CD4-positive, alpha-beta T cell treated with Interleukin-10 for 1 hour (primary cell): ENCODE measurements around the gene TMSB15C.

Experiments used
- DNase-seq: peaks from one replicate; pipeline ENCODE4 v3.0.0-alpha.2; 2020

The TMSB15C gene

DNA sequence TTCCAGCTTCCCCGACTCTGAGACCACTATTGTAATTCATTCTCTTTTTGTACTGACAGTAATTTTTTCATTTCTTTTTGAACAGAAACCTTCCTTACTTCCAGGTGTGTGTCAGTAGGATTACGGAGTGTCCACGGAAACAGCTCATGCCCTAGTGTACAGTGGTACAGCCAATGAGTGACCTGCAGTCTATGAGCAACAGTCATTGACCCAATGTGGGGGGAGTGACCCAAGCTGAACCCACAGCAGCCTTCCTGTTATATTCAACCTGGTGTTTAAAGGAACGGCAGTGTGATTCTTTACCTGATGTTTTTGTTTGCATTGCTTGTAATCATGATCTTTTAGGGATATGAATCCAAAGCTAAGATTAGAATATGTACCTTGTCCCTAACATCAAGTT lies 35.0 kb downstream of the TMSB15C start:
- DNase-seq: no peak

DNA sequence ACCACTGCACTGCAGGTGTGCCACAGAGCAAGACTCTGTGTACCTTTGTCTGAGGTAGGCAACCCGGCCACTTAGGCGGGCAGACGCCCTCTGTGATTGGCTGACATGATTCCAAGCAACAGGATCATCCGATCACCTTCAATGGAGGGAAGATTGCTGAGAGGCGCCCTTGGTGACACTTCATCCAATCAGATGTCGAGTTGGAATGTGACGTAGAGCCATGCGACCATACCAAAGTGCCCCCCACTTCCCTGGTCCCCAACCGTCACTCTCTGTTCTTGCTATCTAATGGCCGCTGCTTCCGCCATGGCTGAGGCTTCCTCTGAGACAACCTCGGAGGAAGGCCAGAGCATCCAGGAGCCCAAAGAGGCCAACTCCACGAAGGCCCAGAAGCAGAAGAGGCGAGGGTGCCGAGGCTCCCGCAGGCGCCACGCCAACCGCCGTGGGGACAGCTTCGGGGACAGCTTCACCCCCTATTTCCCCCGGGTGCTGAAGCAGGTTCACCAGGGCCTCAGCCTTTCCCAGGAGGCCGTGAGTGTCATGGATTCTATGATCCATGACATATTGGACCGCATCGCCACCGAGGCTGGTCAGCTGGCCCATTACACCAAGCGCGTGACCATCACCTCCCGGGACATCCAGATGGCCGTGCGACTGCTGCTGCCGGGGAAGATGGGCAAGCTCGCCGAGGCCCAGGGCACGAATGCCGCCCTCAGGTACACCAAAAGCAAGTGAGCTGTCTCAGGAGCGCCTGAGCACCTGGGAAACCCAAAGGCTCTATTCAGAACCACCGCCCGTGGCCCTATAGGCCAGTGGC lies 36.1 kb downstream of the TMSB15C start, which contains the start of gene H2BW2:
H2BW2 (plus strand) TSS at position 268 of the 817 bp plus-strand sequence; CDS start at position 307, 39 bp downstream.
- DNase-seq: no peak
